HG03442 (cell line): ENCODE results near the gene TRMT2A.

Source experiments
- ATAC-seq: cut with Tn5 transposase; IDR thresholded peaks from one replicate; pipeline ENCODE4 v1.9.1; 2021; ENCODE audit warnings: mild to moderate bottlenecking, moderate library complexity; ENCODE audit not compliant: unreplicated experiment

The TRMT2A gene

DNA sequence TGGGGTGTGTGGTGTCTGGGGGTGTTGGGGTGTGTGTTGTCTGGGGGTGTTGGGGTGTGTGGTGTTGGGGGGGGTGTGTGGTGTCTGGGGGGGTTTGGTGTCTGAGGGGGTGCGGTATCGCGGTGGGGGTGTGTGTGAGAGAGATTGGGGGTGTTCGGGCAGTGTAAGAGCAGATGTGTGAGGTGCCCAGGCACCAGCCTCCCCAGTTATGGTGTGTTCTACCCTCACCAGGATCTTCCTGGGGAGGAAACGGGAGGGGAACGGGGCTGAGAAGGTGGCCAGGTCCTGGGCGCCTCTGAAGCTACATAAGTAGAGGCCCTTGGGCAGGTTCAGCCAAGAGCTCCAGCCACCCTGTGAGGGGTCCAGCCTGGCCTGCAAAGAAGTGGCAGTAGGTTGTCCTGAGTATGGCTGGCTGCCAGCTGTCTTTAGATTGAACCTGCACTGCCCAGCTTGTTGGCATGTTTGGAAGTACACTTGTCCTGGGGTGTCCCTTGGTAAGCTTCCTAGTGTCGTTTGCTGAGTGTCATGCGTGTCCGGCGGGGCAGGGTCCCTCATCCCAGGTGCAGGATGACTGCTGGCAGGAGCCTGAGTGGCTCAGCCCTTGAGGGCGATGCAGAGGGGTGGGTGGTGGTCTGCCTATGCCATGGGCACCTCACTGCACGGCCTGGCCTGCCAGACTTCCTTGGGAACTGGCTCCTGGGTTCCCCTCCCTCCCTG lies 6.5 kb upstream of the TRMT2A start:
- no peak for ATAC-seq

DNA sequence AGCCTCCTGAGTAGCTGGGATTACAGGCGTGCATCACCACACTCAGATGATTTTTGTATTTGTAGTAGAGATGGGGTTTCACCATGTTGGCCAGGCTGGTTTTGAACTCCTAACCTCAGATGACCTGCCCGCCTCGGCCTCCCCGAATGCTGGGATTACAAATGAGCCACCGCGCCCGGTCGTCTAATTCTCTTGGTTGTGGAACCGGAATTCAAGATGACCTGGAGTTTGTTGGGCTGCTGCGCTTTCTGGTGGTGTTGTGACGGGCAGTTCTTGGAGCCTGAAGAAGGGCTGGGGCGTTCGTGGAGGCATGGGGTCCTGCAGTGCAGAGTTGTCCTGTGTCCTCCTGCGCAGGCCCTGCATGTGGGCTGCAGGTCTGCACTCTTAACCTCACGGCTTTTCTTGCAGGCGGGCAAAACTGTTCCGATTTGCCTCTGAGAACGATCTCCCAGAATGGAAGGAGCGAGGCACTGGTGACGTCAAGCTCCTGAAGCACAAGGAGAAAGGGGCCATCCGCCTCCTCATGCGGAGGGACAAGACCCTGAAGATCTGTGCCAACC lies 4.9 kb upstream of the TRMT2A start:
- ATAC-seq, result no peak

DNA sequence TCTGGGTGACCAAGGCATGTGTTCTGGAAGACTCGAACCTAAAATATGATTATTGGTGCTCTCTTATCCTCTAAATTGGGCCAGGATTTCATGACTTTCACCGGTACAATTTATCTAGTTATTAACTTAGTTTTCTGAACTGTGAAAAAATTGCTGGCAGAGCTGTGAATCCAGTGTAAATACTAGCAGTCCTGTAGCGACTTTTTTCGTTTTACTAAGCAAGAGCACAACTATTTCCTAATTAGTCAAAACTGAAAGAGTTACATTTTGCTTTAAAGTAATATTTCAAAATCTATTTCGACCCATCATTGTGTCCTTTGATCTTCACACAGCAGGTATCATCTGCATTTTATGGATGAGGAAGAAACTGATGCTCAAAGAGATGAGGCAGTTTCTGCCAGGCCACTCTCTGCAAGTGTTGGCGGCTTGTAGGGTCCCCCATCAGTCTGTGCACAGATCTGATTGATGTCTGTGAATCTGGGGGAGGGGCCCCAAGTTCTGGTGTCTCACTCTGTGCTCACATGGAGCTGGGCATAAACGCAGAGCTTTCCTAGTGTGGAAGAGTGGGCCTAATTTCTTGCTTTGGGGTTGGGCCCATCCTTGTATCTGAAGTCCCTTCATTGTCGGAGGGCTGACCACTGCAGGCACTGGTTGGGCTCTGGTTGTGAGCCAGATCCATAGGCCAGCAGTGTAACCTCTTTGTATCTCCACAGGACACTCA lies 1.4 kb upstream of the TRMT2A start:
- ATAC-seq, result no peak

DNA sequence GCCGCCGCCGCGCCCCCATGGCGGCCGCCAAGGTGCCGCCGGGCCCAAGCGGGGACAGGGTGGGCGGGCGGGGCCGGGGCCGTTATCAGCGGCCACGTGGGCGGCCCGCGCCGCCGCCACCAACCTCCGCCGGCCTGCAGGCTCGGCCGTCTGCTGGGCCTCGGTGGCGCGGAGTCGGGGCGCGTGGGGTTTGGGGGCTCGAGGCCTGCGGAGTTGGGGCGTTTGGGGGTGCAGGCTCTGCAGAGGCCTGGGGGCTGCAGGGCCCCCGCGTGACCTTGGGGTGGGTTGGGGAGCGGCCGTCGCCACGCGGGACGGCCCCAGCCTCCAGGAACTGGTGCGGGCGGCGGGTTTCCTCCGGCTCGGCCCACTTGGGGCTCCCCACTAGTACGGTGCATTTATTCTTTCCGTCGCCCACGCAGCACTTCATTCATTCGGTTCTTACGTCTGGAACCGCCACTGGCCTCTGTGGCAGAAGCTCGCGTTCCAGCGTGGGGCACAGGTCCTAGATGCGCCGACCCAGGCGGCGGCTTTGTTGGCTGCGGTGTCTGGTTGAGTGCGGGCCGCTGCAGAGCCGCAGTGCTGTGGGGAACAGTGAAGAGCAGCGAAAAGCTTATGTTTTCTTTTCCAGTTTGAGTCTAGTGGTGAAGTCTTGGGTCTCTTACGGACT lies 740 bp upstream of the TRMT2A start:
- ATAC-seq, result peak; percentile 17

DNA sequence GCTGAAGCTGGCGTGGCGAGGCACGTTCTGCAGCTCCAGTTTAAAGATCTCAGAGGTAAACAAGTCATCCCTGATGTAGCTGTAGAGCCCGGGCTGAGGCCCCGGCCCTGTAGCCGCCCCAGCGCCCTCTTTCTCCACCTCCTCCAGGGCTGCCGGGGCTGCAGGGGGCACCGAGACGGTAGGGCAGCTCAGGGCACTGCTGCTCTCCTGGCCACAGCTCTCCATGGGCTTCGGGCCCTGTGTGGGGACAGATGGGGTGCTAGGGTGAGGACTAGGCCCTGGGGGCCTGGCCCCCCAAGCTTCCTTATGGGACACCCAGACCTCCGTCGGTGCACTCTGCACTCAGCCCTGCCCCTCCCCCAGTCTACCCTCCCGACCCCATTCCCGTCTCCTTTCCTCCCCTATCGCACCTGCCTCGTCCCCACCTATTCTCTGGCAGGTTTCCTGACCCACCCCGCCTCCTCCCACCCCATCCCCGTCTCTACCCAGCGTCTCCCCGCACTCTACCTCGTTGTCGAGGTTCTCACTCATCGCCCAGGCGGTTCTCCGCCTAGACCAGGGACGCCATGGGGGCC lies 563 bp downstream of the TRMT2A start:
- ATAC-seq, result no peak

DNA sequence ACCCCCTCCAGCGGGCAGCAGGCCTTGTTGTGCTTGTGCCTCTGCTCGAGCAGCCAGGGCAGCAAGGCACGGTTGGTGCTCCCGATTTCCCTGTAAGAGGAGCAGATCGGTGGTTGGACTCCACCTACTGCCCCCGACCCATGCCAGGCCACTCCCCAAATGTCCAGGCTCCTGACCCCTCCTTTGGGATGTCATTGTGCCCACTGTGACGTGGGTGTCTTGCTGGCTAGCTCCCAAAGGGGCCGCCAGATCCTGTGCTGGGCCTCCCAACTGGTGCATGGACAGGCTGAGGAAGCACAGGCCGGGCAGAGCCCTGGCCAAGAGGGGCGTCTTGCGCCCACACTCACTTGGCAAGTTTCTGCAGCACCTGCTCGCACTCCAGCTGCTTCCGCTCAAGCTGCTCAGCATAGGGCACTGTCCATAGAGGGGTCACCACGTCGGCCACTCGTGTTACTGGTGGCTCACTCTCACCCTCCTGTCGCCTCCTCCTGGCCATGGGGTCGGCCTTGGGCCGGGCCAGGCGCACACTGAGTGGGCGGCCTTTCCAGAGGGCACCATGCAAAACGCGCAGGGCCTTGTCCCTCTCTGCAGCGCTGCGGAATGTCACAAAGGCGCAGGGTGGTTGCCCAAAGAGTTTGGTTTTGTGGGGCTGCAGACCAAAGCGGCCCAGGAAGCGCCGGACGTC lies 1.2 kb downstream of the TRMT2A start, which contains the start of gene RANBP1:
Gene RANBP1, plus strand, starts transcription at position 414 of the 685 bp plus-strand sequence. Its CDS starts 81 bp downstream, at position 495.
- ATAC-seq, result no peak

DNA sequence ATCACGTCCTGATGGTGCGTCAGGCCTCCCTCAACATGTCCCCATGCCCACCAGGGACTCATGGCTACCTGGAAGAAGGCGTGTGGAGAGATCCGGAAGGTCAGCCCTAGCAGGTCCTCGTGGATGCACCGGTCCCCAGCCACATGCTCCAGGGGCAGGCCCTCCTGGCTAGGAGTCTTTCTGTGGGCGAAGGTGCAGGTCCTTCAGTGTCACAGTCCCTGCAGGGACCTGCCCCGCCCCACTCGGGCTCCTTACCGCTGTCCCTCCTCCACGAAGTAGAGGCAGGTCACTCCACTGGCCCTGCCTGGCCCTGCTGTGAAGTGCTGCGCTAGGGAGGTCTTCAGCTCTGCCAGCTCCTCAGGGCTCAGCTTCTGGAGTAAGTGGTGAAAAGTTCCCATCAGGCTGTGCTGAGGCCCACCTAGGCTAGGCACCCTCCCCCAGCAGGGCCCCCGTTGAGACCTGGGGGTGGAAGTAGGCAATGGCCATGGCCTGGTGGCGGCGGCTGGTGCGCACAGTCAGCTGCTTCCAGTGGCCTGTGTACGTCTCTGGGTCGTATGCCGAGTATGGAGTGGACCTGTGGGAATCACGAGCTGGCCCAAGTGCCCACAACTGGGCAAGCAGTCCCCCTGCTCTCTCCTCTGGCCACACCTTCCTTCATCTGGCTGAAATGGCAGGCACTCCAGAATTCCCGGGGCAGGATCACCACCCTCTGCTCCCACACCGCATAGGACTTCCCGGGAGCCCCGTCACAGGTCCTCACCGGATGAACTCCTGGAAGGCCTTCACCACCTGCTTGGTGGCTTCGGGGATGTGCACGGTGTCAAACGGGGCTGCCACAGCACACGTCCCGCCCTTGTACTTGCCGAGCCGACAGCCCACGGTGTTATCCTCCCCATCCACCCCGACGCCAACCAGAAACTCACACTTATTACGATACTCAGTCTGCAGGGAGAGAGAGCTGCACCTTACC lies 2.2 kb downstream of the TRMT2A start:
- no peak for ATAC-seq

DNA sequence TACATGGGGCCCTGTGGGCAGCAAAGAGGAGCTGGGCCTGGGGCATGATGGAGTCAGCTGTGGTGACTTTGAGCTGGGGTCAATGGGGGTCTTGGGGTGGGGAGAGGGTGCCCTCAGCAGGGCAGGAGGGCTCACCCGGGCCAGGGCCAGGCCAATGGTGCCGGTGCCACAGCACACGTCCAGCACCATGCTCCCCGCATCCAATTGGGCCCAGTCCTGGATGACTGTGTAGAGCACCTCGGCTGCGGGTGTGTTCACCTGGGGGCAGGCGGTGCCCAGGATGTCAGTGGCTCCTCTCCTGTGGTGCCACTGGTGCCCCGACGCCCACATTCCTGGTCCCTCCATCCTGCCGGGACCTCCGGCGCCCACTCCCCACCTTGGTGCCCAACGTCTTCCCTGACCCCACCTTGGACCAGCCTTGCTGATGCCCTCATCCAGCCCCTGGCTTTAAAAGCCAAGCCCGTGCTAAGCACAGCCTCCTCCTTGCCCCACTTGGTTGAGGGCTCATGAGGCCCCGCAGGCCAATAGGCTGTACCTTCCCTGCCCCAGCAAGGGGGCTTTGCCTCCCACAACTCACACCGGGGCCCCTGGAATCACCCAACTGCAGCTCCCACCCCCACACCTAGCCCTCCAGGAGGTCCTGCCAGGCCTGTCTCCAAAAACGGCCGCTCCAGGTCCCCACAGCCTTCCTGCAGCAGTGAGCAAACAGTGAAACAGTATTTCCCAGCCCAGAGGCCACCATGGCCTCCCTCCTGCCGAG lies 3.3 kb downstream of the TRMT2A start:
- no peak for ATAC-seq

DNA sequence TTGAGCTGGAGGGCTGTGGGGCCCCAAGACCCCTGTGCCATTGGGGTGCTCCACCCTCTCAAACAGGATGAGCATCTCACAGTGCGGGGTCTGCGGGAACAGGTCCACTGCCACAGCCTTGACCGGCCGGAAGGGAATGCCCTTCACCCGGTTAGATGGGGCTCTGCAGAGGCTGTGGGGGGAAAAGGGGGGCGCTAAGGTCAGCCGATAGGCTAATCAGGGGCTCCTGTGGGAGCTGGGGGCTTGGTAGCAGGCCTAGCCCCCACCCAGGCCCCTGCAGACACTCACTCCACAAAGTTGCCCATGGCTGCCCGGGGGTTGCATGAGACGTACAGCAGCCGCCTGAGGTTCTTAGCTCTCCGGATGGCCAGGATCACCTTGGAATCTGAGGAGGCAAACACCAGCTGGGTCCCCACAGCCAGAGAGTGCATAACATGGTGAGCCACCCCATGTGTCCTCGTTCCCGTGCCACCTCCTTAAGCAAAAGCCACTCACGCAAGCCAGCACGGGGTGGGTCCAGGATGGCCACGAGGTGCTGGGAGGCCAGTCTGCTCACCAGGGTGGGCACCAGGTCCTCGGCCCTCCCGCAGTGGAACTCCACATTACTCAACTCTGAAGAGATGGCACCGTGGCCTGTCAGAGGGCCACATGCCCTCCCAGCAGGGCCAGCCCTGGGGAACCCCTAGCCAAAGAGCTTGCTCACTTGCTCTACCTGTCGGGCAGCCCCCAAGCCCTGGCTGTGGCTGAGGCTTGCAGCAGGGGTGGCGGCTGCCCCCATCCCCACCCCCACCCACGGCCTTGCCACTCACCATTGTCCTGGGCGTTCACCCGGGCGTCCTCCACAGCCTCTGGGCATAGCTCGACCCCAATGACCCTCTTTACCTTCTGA lies 4.2 kb downstream of the TRMT2A start:
- no peak for ATAC-seq

DNA sequence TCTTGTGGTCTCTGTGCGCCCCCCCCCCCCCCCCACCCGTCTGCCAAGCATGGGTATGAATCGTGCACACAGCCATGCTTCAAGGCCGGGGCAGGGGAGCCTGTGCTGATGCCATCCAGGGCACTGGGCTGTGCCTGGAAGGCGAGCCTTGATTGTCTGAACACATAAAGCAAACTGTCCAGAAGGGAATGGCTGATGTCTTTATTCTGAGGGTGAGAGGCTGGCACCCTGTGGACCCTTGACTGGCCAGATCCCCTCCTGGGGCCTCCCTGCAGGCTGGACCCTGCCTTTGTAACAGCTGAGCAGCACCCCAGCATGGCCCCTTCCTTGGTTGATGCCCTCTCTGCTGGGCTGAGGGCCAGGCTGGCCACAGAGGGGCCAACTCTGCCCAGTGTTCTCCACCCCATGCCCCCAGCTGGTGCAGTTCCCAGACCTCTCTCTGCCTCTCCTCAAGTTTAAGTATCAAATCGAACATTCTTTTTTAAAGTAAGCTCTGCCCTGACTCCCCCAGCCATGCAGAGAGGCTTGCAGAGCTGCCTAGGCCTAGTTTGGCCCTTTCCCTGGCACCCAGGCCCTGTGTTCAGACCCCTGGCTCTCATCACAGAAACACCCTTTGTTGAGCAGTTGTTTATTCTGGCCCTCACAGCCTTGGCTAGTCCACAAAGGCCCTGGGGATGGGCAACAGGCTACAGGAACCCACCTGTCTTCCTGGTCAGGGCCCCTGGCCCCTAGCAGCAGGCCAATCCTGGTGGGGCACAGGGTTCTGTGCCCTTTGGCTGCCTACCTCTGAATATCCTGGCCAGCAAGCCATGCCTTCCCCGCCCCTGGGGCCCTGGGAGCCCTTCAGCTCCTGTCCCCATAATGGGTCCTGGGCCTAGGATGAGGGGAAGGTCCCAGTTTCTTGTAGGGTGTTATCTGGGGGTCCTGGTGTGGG lies 5.1 kb downstream of the TRMT2A start:
- no peak for ATAC-seq

DNA sequence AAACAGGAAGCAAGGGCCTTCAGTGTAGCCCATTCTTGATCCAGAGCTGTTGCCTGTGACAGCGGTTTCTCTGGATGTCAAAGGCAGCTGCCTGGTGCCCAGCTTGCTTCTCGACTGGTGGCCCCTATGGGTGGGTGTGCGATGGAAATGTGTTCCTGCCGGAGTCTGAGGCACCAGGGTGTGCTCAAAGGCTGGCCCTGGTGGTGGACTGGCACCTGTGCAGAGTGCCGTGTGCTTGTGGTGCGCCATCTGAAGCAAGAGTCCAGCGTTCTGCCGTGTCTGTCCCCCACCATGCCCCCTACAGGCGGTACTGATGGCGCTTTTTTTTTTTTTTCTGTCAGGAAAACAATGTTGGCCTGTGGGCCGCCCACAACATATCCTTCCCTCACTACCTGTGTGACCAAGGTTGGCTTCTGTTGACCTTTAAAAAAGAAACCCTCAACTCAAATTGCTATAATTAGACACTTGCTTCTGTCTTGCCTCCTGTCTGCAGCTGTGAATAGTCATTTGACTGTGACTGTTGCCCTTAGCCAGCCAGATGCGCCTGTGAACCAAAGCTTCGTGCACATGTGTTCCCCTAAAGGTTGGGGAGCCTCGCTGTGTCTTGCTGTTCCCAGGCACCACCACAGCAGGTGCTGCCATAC lies 5.9 kb downstream of the TRMT2A start:
- no peak for ATAC-seq

DNA sequence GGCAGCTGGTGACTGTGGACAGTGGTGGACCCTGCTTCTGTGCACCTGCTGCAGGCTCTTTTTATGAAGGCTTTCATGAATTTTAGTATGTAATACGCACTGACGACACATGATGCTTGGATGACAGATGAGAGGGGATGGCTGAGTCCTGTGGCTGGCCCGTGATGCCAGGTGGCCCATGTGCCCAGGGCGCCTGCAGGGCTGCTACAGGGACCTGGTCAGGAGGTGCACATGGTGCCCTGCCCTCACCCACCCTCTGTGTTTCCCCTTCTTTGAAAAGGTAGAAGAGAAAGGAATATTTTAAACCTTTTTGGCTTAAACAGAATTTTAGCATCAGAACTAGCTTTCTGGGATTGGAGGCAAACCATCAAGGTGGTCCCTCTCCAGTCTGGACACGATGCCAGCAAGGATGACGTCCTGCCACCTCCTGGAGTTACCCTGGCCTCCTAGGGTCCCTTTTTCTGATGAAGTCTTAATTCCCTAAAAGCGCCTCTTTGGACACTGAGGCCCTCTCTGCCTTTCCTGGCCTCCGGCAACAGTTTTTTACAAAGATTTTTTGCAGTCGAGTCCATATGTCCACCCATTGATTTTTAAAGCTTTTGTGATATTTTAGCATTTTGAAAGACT lies 6.6 kb downstream of the TRMT2A start:
- no peak for ATAC-seq

DNA sequence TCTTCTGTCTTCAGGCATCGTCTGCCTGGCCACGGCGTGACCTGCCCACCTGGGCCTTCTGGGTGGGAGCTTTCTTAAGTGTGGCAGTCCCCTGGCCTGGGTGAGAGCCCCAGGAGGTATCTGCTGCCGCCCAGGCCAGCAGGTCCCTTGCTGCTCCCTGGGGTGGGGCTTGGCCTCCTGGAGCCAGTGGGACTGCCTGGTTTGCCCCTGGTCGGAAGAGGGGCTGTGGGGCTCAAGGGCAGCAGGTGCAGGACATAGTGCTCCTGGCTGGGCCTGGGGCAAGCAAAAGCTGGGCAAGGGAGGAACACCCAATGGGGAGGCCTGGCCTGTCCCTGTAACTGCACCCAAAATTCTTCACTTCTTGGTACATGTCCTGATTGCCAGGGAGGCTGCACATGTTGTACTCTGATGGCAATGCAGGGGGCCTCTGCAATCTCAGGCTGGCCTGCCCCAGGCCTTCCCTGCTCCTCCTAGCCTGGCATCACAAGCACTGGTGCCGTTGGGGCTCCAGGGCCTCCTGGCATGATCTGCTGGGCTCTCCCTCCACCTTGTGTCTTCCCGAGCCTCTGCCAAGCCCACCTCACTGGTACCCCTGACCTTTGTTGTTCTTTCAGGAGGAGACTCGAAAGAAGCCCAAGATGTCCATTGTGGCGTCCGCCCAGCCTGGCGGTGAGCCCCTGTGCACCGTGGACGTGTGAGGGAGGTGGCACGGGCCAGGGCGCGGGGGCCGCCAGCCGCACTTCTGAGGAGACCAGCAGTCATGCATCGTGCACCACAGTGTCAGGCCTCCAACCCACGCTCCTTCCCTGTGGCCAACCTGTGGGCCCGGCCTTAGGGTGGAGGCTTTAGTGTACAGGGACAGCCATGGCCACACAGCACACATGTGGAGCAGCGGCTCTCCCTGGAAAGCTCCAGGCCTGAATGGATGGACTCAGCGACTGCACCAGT lies 7.3 kb downstream of the TRMT2A start:
- no peak for ATAC-seq

DNA sequence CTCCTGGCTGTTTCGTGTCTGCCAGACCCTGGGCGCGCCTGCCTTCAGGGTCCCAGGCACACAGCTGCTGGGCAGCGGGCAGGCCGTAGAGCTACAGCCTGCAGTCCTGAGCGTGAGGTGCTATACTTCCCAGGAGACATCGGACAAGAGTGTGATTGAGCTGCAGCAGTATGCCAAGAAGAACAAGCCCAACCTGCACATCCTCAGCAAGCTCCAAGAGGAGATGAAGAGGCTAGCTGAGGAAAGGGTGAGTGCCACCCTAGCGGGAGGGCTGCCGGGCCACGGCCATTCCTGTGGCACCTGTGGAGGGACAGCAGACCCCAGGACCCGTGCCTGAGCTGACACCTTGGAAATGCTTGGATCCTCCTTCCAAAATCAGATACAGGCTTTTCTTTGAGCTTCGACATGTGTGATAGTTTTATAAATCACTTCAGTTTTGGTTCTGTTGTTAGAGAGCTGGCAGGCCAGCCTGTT lies 8.2 kb downstream of the TRMT2A start:
- ATAC-seq, result no peak
